BJ (cell line): Measurements from ENCODE around the gene OCSTAMP. TPM values are rescaled to one million over a fixed set of nuclear protein-coding genes. Genes with fewer than 3 reads are reported as not detected.

Experiments
- CTCF ChIA-PET: fragments of 350-600 bp; formaldehyde crosslinking; extraction: SDS; loops from one replicate; lab custom pipeline; 2021; ENCODE audit warnings: antibody characterized with exemption, inconsistent platforms; lab: Yijun Ruan, JAX
- POLR2A ChIA-PET: fragments of 300-600 bp; sonication (Branson Sonifier 250); formaldehyde crosslinking; extraction: SDS; loops from one replicate; lab custom pipeline; 2021; ENCODE audit warnings: antibody characterized with exemption; lab: Charles Lee
- DNase-seq: peaks from one replicate; pipeline ENCODE4 v3.0.0-alpha.2; 2011; ENCODE audit warnings: low read depth
- H3K27me3 ChIP-seq: 2 replicates; pipeline ENCODE4 v1.6.0; 2011; ENCODE audit warnings: low read length; ENCODE audit not compliant: control insufficient read depth, insufficient read depth
- H3K36me3 ChIP-seq: 2 replicates; pipeline ENCODE4 v1.5.1; 2011; ENCODE audit warnings: low read length; ENCODE audit not compliant: control insufficient read depth, insufficient read depth
- H3K4me3 ChIP-seq: 2 replicates; pipeline ENCODE4 v1.5.1; 2011; ENCODE audit warnings: low read depth, mild to moderate bottlenecking, control low read depth, low read length
- CTCF ChIP-seq: IDR thresholded peaks from 2 replicates; pipeline ENCODE4 v1.5.1; 2011; ENCODE audit warnings: low read depth, mild to moderate bottlenecking, control low read depth, inconsistent platforms, low read length, moderate library complexity; ENCODE audit not compliant: insufficient read depth
- polyA minus RNA-seq: library from RNA; depleted of rRNA, polyadenylated mRNA; stranded (reverse); fragments of >200 nt; gene quantifications from 2 replicates; pipeline ENCODE4 v1.2.3, GENCODE V29; 2011; rRNA and poly(A)+ RNA removed
- polyA plus RNA-seq: library from polyadenylated mRNA; depleted of rRNA; stranded (reverse); fragments of >200 nt; gene quantifications from 2 replicates; pipeline ENCODE4 v1.2.3, GENCODE V29; 2011; rRNA removed

The OCSTAMP gene
- not detected in 2 replicates for polyA plus RNA-seq
- polyA minus RNA-seq: not detected in 2 replicates

- TF ChIP-seq CTCF: no peak
- no peak for DNase-seq
- Histone ChIP-seq H3K4me3 (no peak within 1 kb of the TSS), H3K36me3 (no peaks in the 10 kb centered on the region), H3K27me3 (no peaks in the 10 kb centered on the region)
- POLR2A ChIA-PET: no interaction called here
- CTCF ChIA-PET: interaction anchor here (0.9 to 6.3 kb wide), 3 partner anchors 10 to 38 kb away, joined by 4 to 33 read pairs (median 7); no protein-coding TSS in a partner anchor
These were observed at the start of gene OCSTAMP for GRCh38 chr20:46550461-46550860. Gene OCSTAMP, minus strand, starts transcription at chr20:46550654. Its CDS starts 94 bp downstream, at chr20:46550560.

GRCh38 chr20:46599227-46599987 is 49.0 kb upstream of the OCSTAMP start:
- H3K27me3 ChIP-seq: no peaks in the 10 kb centered on the region
- no peak overlapping the region for H3K4me3 ChIP-seq
- CTCF ChIA-PET: no interaction called here
- H3K36me3 ChIP-seq: no peaks in the 10 kb centered on the region
- DNase-seq: no peak
- POLR2A ChIA-PET: no interaction called here
- no peak for TF ChIP-seq CTCF

- Histone ChIP-seq H3K27me3 (no peaks in the 10 kb centered on the region), H3K36me3 (no peaks in the 10 kb centered on the region), H3K4me3 (no peak overlapping the region)
- CTCF ChIA-PET: interaction anchor here (1.0 to 1.3 kb wide), 2 partner anchors 9 to 13 kb away, joined by 3 read pairs; no protein-coding TSS in a partner anchor
- no peak for DNase-seq
- no peak for TF ChIP-seq CTCF
- POLR2A ChIA-PET: no interaction called here
These were observed 45.5 kb upstream of the OCSTAMP start for GRCh38 chr20:46595933-46596332.

GRCh38 chr20:46594725-46595124 is 44.3 kb upstream of the OCSTAMP start:
- CTCF ChIA-PET: interaction anchor here (0.6 kb wide), 3 partner anchors 17 to 105 kb away, joined by 3 to 7 read pairs (median 3); partner anchors contain the start of gene ZNF334

More at GRCh38 chr20:46594725-46595124, 44.3 kb upstream of the OCSTAMP start:
- H3K4me3 ChIP-seq: no peak overlapping the region
- no peak for TF ChIP-seq CTCF
- POLR2A ChIA-PET: no interaction called here
- DNase-seq: no peak
- no peaks in the 10 kb centered on the region for H3K36me3 ChIP-seq
- no peaks in the 10 kb centered on the region for H3K27me3 ChIP-seq
